GM12878 (cell line): ENCODE results near the gene BDNF. TPM values are rescaled to one million over a fixed set of nuclear protein-coding genes. Genes with fewer than 3 reads are reported as not detected.

Experiments used
- ATAC-seq: fragments of 200-7000 bp; cut with Tn5 transposase; 3 replicates; pipeline ENCODE4 v1.9.1; 2020; ENCODE audit warnings: mild to moderate bottlenecking, moderate library complexity
- BruUV-seq: library from RNA; stranded (reverse); fragments of 400-500 nt; replicated peaks from 2 replicates; lab custom pipeline; 2021; lab: Mats Ljungman, UMichigan
- CTCF ChIA-PET: fragments of 300-600 bp; sonication (Branson Sonifier 250); formaldehyde crosslinking; extraction: SDS; loops from one replicate; lab custom pipeline; 2021; ENCODE audit warnings: inconsistent platforms; lab: Yijun Ruan, JAX
- POLR2A ChIA-PET: fragments of 350-600 bp; formaldehyde crosslinking; extraction: SDS; loops from one replicate; lab custom pipeline; 2021; ENCODE audit warnings: inconsistent platforms; lab: Charles Lee
- RAD21 ChIA-PET: fragments of 300-600 bp; sonication (Branson Sonifier 250); formaldehyde crosslinking; loops from one replicate; lab custom pipeline; 2023; ENCODE audit warnings: antibody characterized with exemption; ENCODE audit not compliant: unreplicated experiment; lab: Charles Lee
- SMC1A ChIA-PET: fragments of 300-600 bp; sonication (Branson Sonifier 250); formaldehyde crosslinking; loops from one replicate; lab custom pipeline; 2023; ENCODE audit not compliant: unreplicated experiment, uncharacterized antibody; lab: Charles Lee
- DNase-seq: peaks from one replicate; pipeline ENCODE4 v3.0.0-alpha.2; 2011; ENCODE audit warnings: low read depth, low spot score
- FAIRE-seq: peaks from 3 replicates; lab custom pipeline; 2011; peaks lifted over from hg19 to GRCh38; lab: Jason Lieb, UNC
- H2AFZ ChIP-seq: 2 replicates; pipeline ENCODE4 v1.6.0; 2011; ENCODE audit warnings: low read depth, low read length, control low read depth; ENCODE audit not compliant: control insufficient read depth
- H3K27ac ChIP-seq: 2 replicates; pipeline ENCODE4 v1.5.1; 2011; ENCODE audit warnings: control low read depth; ENCODE audit not compliant: control insufficient read depth, insufficient read depth
- H3K27me3 ChIP-seq, 2 experiments: replicated peaks in 1 of 2; 2 replicates each; pipeline versions ENCODE4 v1.6.0 to v1.6.1; 2011; ENCODE audit warnings: low read length in 1 of 2; ENCODE audit not compliant: control insufficient read depth in 2 of 2, insufficient read depth in 2 of 2
- H3K36me3 ChIP-seq, 2 experiments: 2 replicates each; pipeline ENCODE4 v1.5.1; 2011; ENCODE audit warnings: low read length in 1 of 2; ENCODE audit not compliant: control insufficient read depth in 2 of 2, insufficient read depth in 2 of 2
- H3K4me1 ChIP-seq: 2 replicates; pipeline ENCODE4 v1.6.1; 2011; ENCODE audit warnings: mild to moderate bottlenecking, low read length, moderate library complexity, mixed read lengths; ENCODE audit not compliant: control insufficient read depth, insufficient read depth
- H3K4me2 ChIP-seq: 2 replicates; pipeline ENCODE4 v1.6.0; 2011; ENCODE audit warnings: control low read depth; ENCODE audit not compliant: control insufficient read depth, insufficient read depth
- H3K4me3 ChIP-seq: fragments of 200-600 bp; sonication (generic); 2 replicates; pipeline ENCODE4 v1.5.1; 2016
- H3K79me2 ChIP-seq: 2 replicates; pipeline ENCODE4 v1.6.0; 2011; ENCODE audit warnings: low read length; ENCODE audit not compliant: control insufficient read depth, insufficient read depth
- H3K9ac ChIP-seq: 2 replicates; pipeline ENCODE4 v1.8.0; 2011; ENCODE audit warnings: low read length, control low read depth, mixed read lengths; ENCODE audit not compliant: control insufficient read depth, insufficient read depth
- H3K9me3 ChIP-seq: replicated peaks from 3 replicates; pipeline ENCODE4 v1.5.1; 2011; ENCODE audit warnings: mild to moderate bottlenecking, low read length; ENCODE audit not compliant: control insufficient read depth, insufficient read depth
- H4K20me1 ChIP-seq: 2 replicates; pipeline ENCODE4 v1.6.0; 2011; ENCODE audit not compliant: control insufficient read depth, insufficient read depth
- CHD4 ChIP-seq: fragments of 200-600 bp; sonication (generic); IDR thresholded peaks from 2 replicates; pipeline ENCODE4 v1.6.1; 2016; ENCODE audit warnings: mild to moderate bottlenecking
- NRF1 ChIP-seq: conservative IDR thresholded peaks from 2 replicates; pipeline ENCODE4 v1.6.1; 2011; ENCODE audit warnings: mild to moderate bottlenecking, low read depth, low read length, improper control_type of control experiment
- POLR2AphosphoS2 ChIP-seq: IDR thresholded peaks from 2 replicates; pipeline ENCODE4 v1.6.1; 2011; ENCODE audit warnings: low read depth, mild to moderate bottlenecking, low read length, improper control_type of control experiment, moderate library complexity
- POLR2AphosphoS5 ChIP-seq: IDR thresholded peaks from 2 replicates; pipeline ENCODE4 v1.6.1; 2011; ENCODE audit warnings: mild to moderate bottlenecking, low read length, inconsistent platforms
- SUZ12 ChIP-seq: fragments of 200-600 bp; sonication (generic); IDR thresholded peaks from one replicate; pipeline ENCODE4 v1.6.1; 2018; ENCODE audit warnings: antibody characterized with exemption, mild to moderate bottlenecking; ENCODE audit not compliant: unreplicated experiment
- WGBS: methylation state at CpG from one replicate; pipeline ENCODE4 v1.1.6; 2016; ENCODE audit warnings: low lambda C conversion rate; ENCODE audit not compliant: insufficient replicate concordance, insufficient coverage; ENCODE audit errors: missing lambda C conversion rate; 5-methylcytosine and 5-hydroxymethylcytosine counted together
- in situ Hi-C: fragments of 300-500 bp; cut with MboI; formaldehyde crosslinking; loops from 9 replicates; pipeline ENCODE4 v1.14.3; 2018; ENCODE audit warnings: mixed read lengths
- intact Hi-C: fragments of 100-400 bp; cut with micrococcal nuclease; formaldehyde crosslinking; loops from one replicate; pipeline ENCODE4 v1.14.2; 2022; ENCODE audit not compliant: unreplicated experiment
- polyA plus RNA-seq, 11 experiments: library from polyadenylated mRNA; depleted of rRNA in 4 of 11; unstranded in 6 of 11; stranded (reverse) in 5 of 11; fragments of >200 nt; fragmentation: Nextera tagmentation in 4 of 11; fragmentation: Illumina TruSeq in 1 of 11; extraction: Ambion mirVana in 4 of 11; extraction: Trizol in 1 of 11; gene quantifications; 1 replicate in 1 of 11; 2 replicates in 10 of 11; pipeline versions ENCODE4 v1.2.1 to v1.2.3, GENCODE V29; 2011 to 2016; ENCODE audit warnings: inconsistent platforms in 2 of 11, missing spikeins in 2 of 11, low read depth in 1 of 11
- total RNA-seq, 4 experiments: library from RNA; depleted of rRNA in 3 of 4; stranded (reverse); fragments of >200 nt in 3 of 4; fragmentation: Illumina TruSeq in 1 of 4; extraction: Trizol in 1 of 4; gene quantifications; 2 replicates each; pipeline versions ENCODE4 v1.2.1 to v1.2.3, GENCODE V29; 2013 to 2021
- TF ChIP-seq, protein P1 (sequence below): IDR thresholded peaks from 2 replicates; pipeline ENCODE4 v1.6.1; 2012; ENCODE audit warnings: mild to moderate bottlenecking, low read depth, low read length

Gene BDNF
- total and polyA plus RNA-seq, 10 of the 15 experiments (the other 5 are each of a cell fraction or from before 2014, with no cell fraction given) = 0.02 to 0.24 (median 0.06) TPM; not detected in 2

- Histone ChIP-seq H3K4me2 (no peak overlapping the region), H3K4me1 (no peaks in the 10 kb centered on the region), H2AFZ (no peak overlapping the region), H3K79me2 (no peaks in the 10 kb centered on the region), H3K27ac (no peak overlapping the region), H3K4me3 (no peak overlapping the region), H3K9ac (no peak overlapping the region), H3K27me3 (peaks cover 8 to 12% of the 10 kb centered on the region in 2 experiments), H4K20me1 (no peaks in the 10 kb centered on the region)
- 40% methylated on average over 37 of the region's 37 CpGs for WGBS
- FAIRE-seq = no peak
- intact Hi-C loops = loop anchor here (5.0 kb wide), 1 partner anchor 116 kb away; no protein-coding TSS in a partner anchor
- BruUV-seq = no TSS peak
- CTCF ChIA-PET = interaction anchor here (0.6 to 1.7 kb wide), 2 partner anchors 23 to 834 kb away, joined by 3 to 5 read pairs; no protein-coding TSS in a partner anchor
- in situ Hi-C loops = no loop called here
- no peak for ATAC-seq
- SMC1A ChIA-PET = no interaction called here
- RAD21 ChIA-PET = no interaction called here
- no peak for TF ChIP-seq CHD4
- peak; percentile 28 for TF ChIP-seq SUZ12
- no peak for TF ChIP-seq NRF1
- TF ChIP-seq, all 136 proteins: peak for 1
- Histone ChIP-seq H3K9me3 (no peaks in the 10 kb centered on the region; the same call in 2 of the 3 replicates), H3K36me3 (no peaks in the 10 kb centered on the region)
- no peak for DNase-seq
- POLR2A ChIA-PET = no interaction called here
Observed at GRCh38 chr11:27721264-27722116, 21.2 kb upstream of the BDNF start.

DNA sequence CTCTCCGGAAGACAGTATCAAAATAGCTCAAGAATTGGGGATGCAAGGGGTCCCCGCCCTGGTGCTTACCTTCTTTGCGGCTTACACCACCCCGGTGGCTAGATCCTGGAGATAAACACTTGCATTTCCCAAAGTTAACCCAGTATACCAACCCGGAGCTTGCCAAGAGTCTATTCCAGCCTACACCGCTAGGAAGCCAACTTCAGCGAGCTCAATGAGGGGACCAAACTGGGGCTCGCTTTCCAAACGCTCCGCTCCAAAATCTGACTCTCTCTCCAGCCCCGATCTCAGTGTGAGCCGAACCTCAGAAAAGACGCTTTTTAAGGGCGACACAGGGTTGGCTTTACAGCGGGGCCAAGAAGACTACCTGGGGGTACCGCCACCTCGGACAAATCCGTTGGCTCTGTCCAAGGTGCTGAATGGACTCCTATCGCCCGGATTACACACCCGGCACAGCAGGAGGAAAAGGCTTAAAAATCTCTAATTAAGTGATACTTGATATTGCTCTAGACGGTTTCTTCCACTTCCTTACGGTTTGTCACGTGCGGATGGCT is 20.1 kb upstream of the BDNF start:
- H2AFZ ChIP-seq = no peak overlapping the region
- H3K9ac ChIP-seq = no peak overlapping the region
- POLR2A ChIA-PET = no interaction called here
- no peaks in the 10 kb centered on the region for H3K79me2 ChIP-seq
- CTCF ChIA-PET = interaction anchor here (0.6 to 1.7 kb wide), 2 partner anchors 21 to 835 kb away, joined by 3 to 5 read pairs; no protein-coding TSS in a partner anchor
- RAD21 ChIA-PET = no interaction called here
- no peaks in the 10 kb centered on the region for H3K36me3 ChIP-seq
- H3K9me3 ChIP-seq = no peaks in the 10 kb centered on the region; the same call in 2 of the 3 replicates
- H3K4me2 ChIP-seq = no peak overlapping the region
- H3K4me1 ChIP-seq = no peaks in the 10 kb centered on the region
- WGBS = 41% methylated on average over 25 of the region's 25 CpGs
- intact Hi-C loops (loop anchor here (5.0 kb wide), 1 partner anchor 117 kb away; no protein-coding TSS in a partner anchor), in situ Hi-C loops (no loop called here)
- ATAC-seq = no peak
- H3K27ac ChIP-seq = no peak overlapping the region
- peaks cover 8 to 12% of the 10 kb centered on the region in 2 experiments for H3K27me3 ChIP-seq
- TF ChIP-seq POLR2AphosphoS2 (no peak), POLR2AphosphoS5 (no peak)
- TF ChIP-seq, protein P1, sequence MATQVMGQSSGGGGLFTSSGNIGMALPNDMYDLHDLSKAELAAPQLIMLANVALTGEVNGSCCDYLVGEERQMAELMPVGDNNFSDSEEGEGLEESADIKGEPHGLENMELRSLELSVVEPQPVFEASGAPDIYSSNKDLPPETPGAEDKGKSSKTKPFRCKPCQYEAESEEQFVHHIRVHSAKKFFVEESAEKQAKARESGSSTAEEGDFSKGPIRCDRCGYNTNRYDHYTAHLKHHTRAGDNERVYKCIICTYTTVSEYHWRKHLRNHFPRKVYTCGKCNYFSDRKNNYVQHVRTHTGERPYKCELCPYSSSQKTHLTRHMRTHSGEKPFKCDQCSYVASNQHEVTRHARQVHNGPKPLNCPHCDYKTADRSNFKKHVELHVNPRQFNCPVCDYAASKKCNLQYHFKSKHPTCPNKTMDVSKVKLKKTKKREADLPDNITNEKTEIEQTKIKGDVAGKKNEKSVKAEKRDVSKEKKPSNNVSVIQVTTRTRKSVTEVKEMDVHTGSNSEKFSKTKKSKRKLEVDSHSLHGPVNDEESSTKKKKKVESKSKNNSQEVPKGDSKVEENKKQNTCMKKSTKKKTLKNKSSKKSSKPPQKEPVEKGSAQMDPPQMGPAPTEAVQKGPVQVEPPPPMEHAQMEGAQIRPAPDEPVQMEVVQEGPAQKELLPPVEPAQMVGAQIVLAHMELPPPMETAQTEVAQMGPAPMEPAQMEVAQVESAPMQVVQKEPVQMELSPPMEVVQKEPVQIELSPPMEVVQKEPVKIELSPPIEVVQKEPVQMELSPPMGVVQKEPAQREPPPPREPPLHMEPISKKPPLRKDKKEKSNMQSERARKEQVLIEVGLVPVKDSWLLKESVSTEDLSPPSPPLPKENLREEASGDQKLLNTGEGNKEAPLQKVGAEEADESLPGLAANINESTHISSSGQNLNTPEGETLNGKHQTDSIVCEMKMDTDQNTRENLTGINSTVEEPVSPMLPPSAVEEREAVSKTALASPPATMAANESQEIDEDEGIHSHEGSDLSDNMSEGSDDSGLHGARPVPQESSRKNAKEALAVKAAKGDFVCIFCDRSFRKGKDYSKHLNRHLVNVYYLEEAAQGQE = peak; percentile 88
- TF ChIP-seq, all 136 proteins: peak for 1
- DNase-seq (no peak), FAIRE-seq (no peak)
- no TSS peak for BruUV-seq
- Histone ChIP-seq H3K4me3 (no peak overlapping the region), H4K20me1 (no peaks in the 10 kb centered on the region)
- SMC1A ChIA-PET = no interaction called here
